Esophagus mucosa (tissue), 1 donor: ENCODE measurements around the gene HEPACAM2. TPM values are rescaled to one million over a fixed set of nuclear protein-coding genes. Genes with fewer than 3 reads are reported as not detected.

Experiments
- ATAC-seq: fragments of 200-7000 bp; cut with Tn5 transposase; one replicate; pipeline ENCODE4 v1.9.1; 2020
- total RNA-seq: library from RNA; stranded (reverse); gene quantifications from one replicate; pipeline ENCODE4 v1.2.4, GENCODE V29; 2023
- donor health status: DM: yes; HTN: yes; CAD: no.

Gene HEPACAM2
- total RNA-seq, 1 donor from 2014 or later = not detected

GRCh38 chr7:93146472-93147141 lies 79.7 kb downstream of the HEPACAM2 start:
- ATAC-seq = no peak

- no peak for ATAC-seq
Measured at GRCh38 chr7:93146036-93146435, 80.2 kb downstream of the HEPACAM2 start.

- no peak for ATAC-seq
Measured at GRCh38 chr7:93145354-93145753, 80.9 kb downstream of the HEPACAM2 start.

GRCh38 chr7:93142127-93142526 lies 84.1 kb downstream of the HEPACAM2 start:
- no peak for ATAC-seq

- no peak for ATAC-seq
Measured at GRCh38 chr7:93140582-93141191, 85.6 kb downstream of the HEPACAM2 start.

GRCh38 chr7:93138576-93138975 lies 87.7 kb downstream of the HEPACAM2 start:
- ATAC-seq = no peak

Other genes with a start within 250 kb of the HEPACAM2 start
- gene SAMD9, start 108.5 kb downstream of the HEPACAM2 start, total RNA-seq = 50.9 TPM
- gene SAMD9L, start 78.1 kb downstream of the HEPACAM2 start, total RNA-seq = 4.6 TPM
- gene VPS50, start 5.9 kb upstream of the HEPACAM2 start, total RNA-seq = 16.5 TPM